ENCODE measurements around the gene ETFA. TPM values are rescaled to one million over a fixed set of nuclear protein-coding genes. Genes with fewer than 3 reads are reported as not detected.
A peak's percentile ranks its signal among the peaks of the same experiment; 100 is the strongest.

The ETFA gene
- total and polyA plus RNA-seq, 11 donors = 210 to 536 (median 309) TPM

DNA sequence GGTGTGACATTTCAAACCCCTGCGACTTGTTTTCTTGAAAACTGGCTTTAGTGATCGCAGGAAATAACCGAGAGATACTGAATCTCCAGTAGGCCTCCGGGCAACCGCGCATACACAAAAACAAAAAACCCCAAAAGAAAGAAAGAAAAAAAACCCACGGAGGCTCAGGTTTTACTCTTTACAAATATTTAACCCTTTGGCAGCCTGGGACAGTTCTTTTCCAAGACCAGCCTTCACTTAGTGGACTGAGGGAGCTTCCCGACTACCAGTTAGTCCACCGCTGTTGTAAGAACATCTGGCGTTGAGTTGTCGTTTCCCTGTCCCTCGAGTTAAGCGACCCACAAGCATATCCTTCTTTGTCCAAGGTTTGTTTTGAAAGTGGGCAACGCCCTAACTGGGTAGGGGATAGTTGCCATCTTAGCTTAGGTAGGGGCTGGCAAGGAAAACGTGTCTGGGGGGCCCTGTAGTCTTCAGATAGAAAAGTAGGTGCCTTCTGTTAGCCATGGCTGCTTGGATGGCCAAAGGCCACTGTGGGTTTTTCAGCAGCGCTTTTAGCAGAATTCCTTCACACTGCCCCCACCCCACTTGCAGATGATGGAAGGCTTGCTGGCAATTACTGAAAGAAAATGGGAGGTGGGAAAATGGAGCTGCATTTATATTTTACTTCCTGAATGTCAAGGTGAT, 32.2 kb upstream of the ETFA start:
- Histone ChIP-seq H3K4me1 (peaks cover 12 to 69% (median 52%) of the 10 kb centered on the region in 12 donors), H3K9me3 (no peaks in the 10 kb centered on the region), H3K36me3 (no peaks in the 10 kb centered on the region), H3K4me3 (peak overlapping the region in 2 of 12 donors; percentile 2 to 35), H3K27me3 (peaks cover 88 to 100% (median 100%) of the 10 kb centered on the region in 9 donors), H3K27ac (peak overlapping the region in 1 of 12 donors; percentile 49)
- ATAC-seq (no peak), DNase-seq (no peak)
- WGBS, 4 donors = 15 to 32% (median 27%) methylated on average over 16 of the region's 16 CpGs
- intact Hi-C loops (cut with DNase I) = loop anchor here in 1 of 10 donors (10.0 kb wide), 1 partner anchor 521 kb away; no protein-coding TSS in a partner anchor
- no peak for TF ChIP-seq POLR2A (IDR thresholded peaks at IDR 0.05)
- TF ChIP-seq, protein P1, sequence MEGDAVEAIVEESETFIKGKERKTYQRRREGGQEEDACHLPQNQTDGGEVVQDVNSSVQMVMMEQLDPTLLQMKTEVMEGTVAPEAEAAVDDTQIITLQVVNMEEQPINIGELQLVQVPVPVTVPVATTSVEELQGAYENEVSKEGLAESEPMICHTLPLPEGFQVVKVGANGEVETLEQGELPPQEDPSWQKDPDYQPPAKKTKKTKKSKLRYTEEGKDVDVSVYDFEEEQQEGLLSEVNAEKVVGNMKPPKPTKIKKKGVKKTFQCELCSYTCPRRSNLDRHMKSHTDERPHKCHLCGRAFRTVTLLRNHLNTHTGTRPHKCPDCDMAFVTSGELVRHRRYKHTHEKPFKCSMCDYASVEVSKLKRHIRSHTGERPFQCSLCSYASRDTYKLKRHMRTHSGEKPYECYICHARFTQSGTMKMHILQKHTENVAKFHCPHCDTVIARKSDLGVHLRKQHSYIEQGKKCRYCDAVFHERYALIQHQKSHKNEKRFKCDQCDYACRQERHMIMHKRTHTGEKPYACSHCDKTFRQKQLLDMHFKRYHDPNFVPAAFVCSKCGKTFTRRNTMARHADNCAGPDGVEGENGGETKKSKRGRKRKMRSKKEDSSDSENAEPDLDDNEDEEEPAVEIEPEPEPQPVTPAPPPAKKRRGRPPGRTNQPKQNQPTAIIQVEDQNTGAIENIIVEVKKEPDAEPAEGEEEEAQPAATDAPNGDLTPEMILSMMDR (IDR thresholded peaks at IDR 0.05) = no peak

DNA sequence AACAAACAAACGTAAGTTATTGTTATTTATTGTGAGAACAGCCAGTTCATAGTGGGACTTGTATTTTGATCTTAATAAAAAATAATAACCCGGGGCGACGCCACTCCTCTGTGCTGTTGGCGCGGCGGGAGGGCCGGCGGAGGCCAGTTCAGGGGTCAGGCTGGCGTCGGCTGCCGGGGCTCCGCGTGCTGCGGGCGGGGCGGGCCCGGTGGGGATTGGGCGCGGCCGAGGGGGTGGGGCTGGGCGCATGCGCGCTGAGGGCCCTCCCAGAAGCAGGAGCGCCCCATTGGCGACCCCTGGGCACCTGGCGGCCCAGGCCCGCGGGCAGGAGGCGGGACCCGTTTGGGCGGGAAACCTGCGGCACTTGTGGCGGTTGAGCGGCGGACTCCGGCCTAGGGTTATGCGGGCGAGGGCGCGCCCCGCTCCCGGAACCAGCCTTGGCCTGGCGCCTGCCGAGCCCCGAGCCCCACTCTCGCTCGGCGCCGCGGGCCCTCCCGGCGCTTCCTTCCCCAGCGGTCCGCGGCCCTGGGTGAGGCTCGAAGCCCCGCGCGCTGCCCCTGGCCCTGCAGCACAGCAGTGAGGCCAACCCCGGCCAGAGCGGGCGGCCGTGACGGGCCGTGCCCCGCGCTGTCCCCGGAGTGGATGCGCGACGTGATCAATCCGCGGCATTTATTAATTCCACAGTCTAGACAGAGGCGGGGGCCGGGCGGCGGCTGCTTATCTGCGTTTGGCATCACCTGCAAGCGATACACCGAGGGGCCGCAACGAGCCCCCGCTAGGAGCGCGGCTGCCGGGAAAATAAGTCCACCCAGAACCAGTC, 31.3 kb upstream of the ETFA start:
- TF ChIP-seq, protein P1 (IDR thresholded peaks at IDR 0.05) = no peak
- TF ChIP-seq POLR2A (IDR thresholded peaks at IDR 0.05) = no peak
- Histone ChIP-seq H3K27me3 (peaks cover 97 to 100% (median 100%) of the 10 kb centered on the region in 9 donors), H3K36me3 (no peaks in the 10 kb centered on the region), H3K27ac (peak overlapping the region in 1 of 12 donors; percentile 49), H3K9me3 (no peaks in the 10 kb centered on the region), H3K4me3 (peak overlapping the region in 8 of 12 donors; percentile 2 to 35 (median 8)), H3K4me1 (peaks cover 12 to 77% (median 56%) of the 10 kb centered on the region in 12 donors)
- no peak for DNase-seq
- intact Hi-C loops (cut with DNase I) = loop anchor here in 1 of 10 donors (10.0 kb wide), 1 partner anchor 522 kb away; no protein-coding TSS in a partner anchor
- ATAC-seq = no peak
- 4 to 12% (median 7%) methylated on average over 43 to 87 of the region's 87 CpGs for WGBS, 4 donors

DNA sequence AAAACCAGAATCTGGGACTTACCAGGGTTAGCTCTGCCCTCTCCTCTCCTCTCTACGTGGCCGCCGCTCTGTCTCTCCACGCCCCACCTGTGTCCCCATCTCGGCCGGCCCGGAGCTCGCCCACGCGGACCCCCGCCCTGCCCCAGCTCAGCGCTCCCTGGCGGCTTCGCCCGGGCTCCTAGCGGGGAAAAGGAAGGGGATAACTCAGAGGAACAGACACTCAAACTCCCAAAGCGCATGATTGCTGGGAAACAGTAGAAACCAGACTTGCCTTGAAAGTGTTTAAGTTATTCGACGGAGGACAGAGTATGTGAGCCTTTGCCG, 30.8 kb upstream of the ETFA start:
- 3 to 6% (median 4%) methylated on average over 20 of the region's 20 CpGs for WGBS, 4 donors
- no peaks in the 10 kb centered on the region for H3K36me3 ChIP-seq
- no peak for DNase-seq
- H3K27me3 ChIP-seq = peaks cover 98 to 100% (median 100%) of the 10 kb centered on the region in 9 donors
- H3K4me3 ChIP-seq = peak overlapping the region in 1 of 12 donors; percentile 4
- ATAC-seq = no peak
- TF ChIP-seq, protein P1 (IDR thresholded peaks at IDR 0.05) = no peak
- no peak for TF ChIP-seq POLR2A (IDR thresholded peaks at IDR 0.05)
- H3K4me1 ChIP-seq = peaks cover 12 to 78% (median 59%) of the 10 kb centered on the region in 12 donors
- H3K9me3 ChIP-seq = no peaks in the 10 kb centered on the region
- H3K27ac ChIP-seq = no peak overlapping the region
- intact Hi-C loops (cut with DNase I) = loop anchor here in 1 of 10 donors (10.0 kb wide), 1 partner anchor 523 kb away; no protein-coding TSS in a partner anchor
